ENCODE measurements around the gene GMNC.

DNA sequence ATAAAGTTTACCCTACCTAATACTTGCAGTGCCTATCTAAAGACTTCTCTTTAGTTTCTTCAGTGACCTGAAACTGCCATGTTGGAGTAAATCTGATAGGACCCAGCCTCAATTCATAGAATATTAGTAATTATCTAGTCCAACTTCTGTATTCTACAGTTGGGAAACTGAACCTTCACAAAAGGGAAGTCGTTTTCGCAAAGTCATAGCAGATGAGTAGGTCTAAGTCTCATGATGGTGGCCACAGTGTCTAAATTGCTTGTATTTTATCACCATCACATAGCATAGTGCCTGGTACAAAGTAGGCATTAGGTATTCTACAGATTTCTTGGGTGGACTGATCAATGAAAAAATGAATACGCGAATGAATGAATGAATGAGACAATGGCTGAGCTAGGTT, 8.4 kb downstream of the GMNC start:
- TF ChIP-seq, protein P1, sequence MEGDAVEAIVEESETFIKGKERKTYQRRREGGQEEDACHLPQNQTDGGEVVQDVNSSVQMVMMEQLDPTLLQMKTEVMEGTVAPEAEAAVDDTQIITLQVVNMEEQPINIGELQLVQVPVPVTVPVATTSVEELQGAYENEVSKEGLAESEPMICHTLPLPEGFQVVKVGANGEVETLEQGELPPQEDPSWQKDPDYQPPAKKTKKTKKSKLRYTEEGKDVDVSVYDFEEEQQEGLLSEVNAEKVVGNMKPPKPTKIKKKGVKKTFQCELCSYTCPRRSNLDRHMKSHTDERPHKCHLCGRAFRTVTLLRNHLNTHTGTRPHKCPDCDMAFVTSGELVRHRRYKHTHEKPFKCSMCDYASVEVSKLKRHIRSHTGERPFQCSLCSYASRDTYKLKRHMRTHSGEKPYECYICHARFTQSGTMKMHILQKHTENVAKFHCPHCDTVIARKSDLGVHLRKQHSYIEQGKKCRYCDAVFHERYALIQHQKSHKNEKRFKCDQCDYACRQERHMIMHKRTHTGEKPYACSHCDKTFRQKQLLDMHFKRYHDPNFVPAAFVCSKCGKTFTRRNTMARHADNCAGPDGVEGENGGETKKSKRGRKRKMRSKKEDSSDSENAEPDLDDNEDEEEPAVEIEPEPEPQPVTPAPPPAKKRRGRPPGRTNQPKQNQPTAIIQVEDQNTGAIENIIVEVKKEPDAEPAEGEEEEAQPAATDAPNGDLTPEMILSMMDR (IDR thresholded peaks at IDR 0.05; ENCODE audit: borderline replicate concordance, extremely low read depth, low read length, poor library complexity, severe bottlenecking), result no peak
- TF ChIP-seq EZH2 (IDR thresholded peaks at IDR 0.05; ENCODE audit: borderline replicate concordance, low read depth, low read length, severe bottlenecking), result no peak
